ENCODE data around the gene DCAF8.

Gene DCAF8

GRCh38 chr1:160208557-160209320 is 53.6 kb downstream of the DCAF8 start:
- Histone ChIP-seq H3K27me3 (ENCODE audit: insufficient read depth, poor library complexity, severe bottlenecking) (no peaks in the 10 kb centered on the region), H3K4me3 (replicated peaks; ENCODE audit: insufficient read depth, low read length) (no peak overlapping the region), H3K27ac (replicated peaks) (no peak overlapping the region)
- DNase-seq (ENCODE audit: low read depth in 1 of 2, low spot score in 1 of 2), result no peak
- TF ChIP-seq, protein P1, sequence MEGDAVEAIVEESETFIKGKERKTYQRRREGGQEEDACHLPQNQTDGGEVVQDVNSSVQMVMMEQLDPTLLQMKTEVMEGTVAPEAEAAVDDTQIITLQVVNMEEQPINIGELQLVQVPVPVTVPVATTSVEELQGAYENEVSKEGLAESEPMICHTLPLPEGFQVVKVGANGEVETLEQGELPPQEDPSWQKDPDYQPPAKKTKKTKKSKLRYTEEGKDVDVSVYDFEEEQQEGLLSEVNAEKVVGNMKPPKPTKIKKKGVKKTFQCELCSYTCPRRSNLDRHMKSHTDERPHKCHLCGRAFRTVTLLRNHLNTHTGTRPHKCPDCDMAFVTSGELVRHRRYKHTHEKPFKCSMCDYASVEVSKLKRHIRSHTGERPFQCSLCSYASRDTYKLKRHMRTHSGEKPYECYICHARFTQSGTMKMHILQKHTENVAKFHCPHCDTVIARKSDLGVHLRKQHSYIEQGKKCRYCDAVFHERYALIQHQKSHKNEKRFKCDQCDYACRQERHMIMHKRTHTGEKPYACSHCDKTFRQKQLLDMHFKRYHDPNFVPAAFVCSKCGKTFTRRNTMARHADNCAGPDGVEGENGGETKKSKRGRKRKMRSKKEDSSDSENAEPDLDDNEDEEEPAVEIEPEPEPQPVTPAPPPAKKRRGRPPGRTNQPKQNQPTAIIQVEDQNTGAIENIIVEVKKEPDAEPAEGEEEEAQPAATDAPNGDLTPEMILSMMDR (IDR thresholded peaks at IDR 0.05; ENCODE audit: insufficient read depth, low read length), result no peak
- TF ChIP-seq SPI1 (IDR thresholded peaks at IDR 0.05; ENCODE audit: borderline replicate concordance, low read depth) (no peak), GABPA (IDR thresholded peaks at IDR 0.05; ENCODE audit: low read depth) (no peak), POLR2AphosphoS5 (IDR thresholded peaks at IDR 0.05; ENCODE audit: low read depth) (no peak)
- TF ChIP-seq, protein P2, sequence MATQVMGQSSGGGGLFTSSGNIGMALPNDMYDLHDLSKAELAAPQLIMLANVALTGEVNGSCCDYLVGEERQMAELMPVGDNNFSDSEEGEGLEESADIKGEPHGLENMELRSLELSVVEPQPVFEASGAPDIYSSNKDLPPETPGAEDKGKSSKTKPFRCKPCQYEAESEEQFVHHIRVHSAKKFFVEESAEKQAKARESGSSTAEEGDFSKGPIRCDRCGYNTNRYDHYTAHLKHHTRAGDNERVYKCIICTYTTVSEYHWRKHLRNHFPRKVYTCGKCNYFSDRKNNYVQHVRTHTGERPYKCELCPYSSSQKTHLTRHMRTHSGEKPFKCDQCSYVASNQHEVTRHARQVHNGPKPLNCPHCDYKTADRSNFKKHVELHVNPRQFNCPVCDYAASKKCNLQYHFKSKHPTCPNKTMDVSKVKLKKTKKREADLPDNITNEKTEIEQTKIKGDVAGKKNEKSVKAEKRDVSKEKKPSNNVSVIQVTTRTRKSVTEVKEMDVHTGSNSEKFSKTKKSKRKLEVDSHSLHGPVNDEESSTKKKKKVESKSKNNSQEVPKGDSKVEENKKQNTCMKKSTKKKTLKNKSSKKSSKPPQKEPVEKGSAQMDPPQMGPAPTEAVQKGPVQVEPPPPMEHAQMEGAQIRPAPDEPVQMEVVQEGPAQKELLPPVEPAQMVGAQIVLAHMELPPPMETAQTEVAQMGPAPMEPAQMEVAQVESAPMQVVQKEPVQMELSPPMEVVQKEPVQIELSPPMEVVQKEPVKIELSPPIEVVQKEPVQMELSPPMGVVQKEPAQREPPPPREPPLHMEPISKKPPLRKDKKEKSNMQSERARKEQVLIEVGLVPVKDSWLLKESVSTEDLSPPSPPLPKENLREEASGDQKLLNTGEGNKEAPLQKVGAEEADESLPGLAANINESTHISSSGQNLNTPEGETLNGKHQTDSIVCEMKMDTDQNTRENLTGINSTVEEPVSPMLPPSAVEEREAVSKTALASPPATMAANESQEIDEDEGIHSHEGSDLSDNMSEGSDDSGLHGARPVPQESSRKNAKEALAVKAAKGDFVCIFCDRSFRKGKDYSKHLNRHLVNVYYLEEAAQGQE (IDR thresholded peaks at IDR 0.05; ENCODE audit: insufficient replicate concordance, low read depth), result no peak

DNA sequence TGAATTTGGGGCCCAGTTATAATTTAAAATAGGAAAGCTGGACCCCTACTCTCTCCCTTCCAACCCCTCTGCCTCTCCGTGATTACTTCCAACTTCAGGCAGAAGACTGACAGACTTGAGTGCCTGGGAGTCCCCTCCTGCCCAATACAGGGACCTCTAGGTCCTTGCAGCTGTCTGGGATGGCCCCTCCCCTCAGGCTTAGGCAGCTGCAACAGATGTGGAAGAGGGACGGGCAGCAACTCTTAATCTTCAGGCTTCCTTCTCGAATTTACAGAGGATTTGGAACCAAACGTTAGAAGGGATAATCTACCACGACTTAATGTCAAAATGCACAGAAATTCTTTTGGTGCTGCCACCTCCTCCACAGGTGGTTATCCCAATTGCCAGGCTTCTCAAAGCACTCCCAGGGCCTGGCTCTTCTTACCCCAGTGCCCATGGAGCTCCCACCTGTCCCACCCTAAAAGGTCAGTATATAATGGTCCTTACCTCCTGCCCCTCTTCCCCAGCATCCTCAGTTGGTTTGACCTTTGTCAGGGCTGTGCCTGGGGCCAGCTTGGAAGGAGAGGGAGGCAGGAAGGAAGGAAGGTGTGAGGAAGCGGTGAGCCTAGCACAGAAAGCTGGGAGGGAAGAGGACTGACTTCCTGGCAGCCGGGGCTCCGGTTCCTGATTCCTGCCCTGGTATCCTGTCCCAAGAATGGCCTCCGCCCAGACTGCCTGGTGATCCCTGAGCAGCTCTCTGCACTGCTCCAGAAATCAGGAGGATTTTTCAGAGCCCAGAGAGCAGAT is 54.4 kb downstream of the DCAF8 start:
- TF ChIP-seq, protein P1 (IDR thresholded peaks at IDR 0.05; ENCODE audit: insufficient read depth, low read length), result no peak
- TF ChIP-seq POLR2AphosphoS5 (IDR thresholded peaks at IDR 0.05; ENCODE audit: low read depth), result no peak
- TF ChIP-seq, protein P2 (IDR thresholded peaks at IDR 0.05; ENCODE audit: insufficient replicate concordance, low read depth), result no peak
- no peak for TF ChIP-seq SPI1 (IDR thresholded peaks at IDR 0.05; ENCODE audit: borderline replicate concordance, low read depth)
- TF ChIP-seq GABPA (IDR thresholded peaks at IDR 0.05; ENCODE audit: low read depth), result no peak
- Histone ChIP-seq H3K4me3 (replicated peaks; ENCODE audit: insufficient read depth, low read length) (no peak overlapping the region), H3K27me3 (ENCODE audit: insufficient read depth, poor library complexity, severe bottlenecking) (no peaks in the 10 kb centered on the region), H3K27ac (replicated peaks) (no peak overlapping the region)
- DNase-seq (ENCODE audit: low read depth in 1 of 2, low spot score in 1 of 2), result no peak

DNA sequence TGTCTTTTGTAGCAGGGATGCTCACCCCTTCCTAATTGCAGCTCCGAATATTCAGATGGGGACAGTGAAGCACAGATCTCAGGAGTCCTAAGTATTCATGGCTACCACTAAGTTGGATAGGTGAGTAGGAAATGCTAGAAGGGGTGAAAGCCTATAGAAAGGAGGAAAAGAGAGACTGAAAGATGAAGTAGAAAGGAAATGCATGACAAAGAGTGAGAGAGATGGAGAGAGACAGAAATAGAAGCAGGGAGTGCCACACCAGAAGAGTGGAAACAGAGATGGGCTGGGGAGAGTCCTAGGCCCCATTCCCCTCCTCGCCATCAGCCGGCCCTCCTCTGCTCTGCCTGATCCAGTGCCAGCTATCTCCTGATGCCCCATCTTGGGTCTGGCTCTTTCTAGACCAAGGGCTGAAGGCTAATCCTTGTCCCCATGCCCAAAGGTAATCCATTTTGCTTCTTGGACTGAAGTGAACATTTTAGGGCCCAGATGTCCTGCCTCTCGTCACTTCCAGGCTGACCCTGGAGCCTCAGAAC is 55.2 kb downstream of the DCAF8 start:
- Histone ChIP-seq H3K27ac (replicated peaks) (no peak overlapping the region), H3K27me3 (ENCODE audit: insufficient read depth, poor library complexity, severe bottlenecking) (no peaks in the 10 kb centered on the region), H3K4me3 (replicated peaks; ENCODE audit: insufficient read depth, low read length) (no peak overlapping the region)
- no peak for DNase-seq (ENCODE audit: low read depth in 1 of 2, low spot score in 1 of 2)
- TF ChIP-seq, protein P2 (IDR thresholded peaks at IDR 0.05; ENCODE audit: insufficient replicate concordance, low read depth), result no peak
- TF ChIP-seq, protein P1 (IDR thresholded peaks at IDR 0.05; ENCODE audit: insufficient read depth, low read length), result no peak
- TF ChIP-seq POLR2AphosphoS5 (IDR thresholded peaks at IDR 0.05; ENCODE audit: low read depth), result no peak
- no peak for TF ChIP-seq GABPA (IDR thresholded peaks at IDR 0.05; ENCODE audit: low read depth)
- no peak for TF ChIP-seq SPI1 (IDR thresholded peaks at IDR 0.05; ENCODE audit: borderline replicate concordance, low read depth)

Data from HL-60 (cell line).